SU-DHL-6 (cell line): Measurements from ENCODE around the gene FCGR3A.

Experiments
- H2AFZ ChIP-seq: fragments of 200-600 bp; sonication (generic); 2 replicates; pipeline ENCODE4 v1.6.1; 2014; ENCODE audit warnings: low read depth, mild to moderate bottlenecking, moderate library complexity, mixed read lengths, antibody characterized with exemption, low read length; ENCODE audit not compliant: severe bottlenecking
- H3F3A ChIP-seq: fragments of 200-600 bp; shearing (Covaris generic); 2 replicates; pipeline ENCODE4 v1.6.0; 2016; ENCODE audit warnings: antibody characterized with exemption, mild to moderate bottlenecking; ENCODE audit not compliant: insufficient read depth
- H3K27ac ChIP-seq: fragments of 200-600 bp; sonication (generic); 2 replicates; pipeline ENCODE4 v1.5.1; 2016; ENCODE audit warnings: low read depth, mild to moderate bottlenecking, low read length, moderate library complexity, mixed read lengths
- H3K27me3 ChIP-seq: fragments of 200-600 bp; sonication (generic), shearing (Covaris generic); 2 replicates; pipeline ENCODE4 v1.6.0; 2014; ENCODE audit warnings: mild to moderate bottlenecking, low read length
- H3K36me3 ChIP-seq: fragments of 200-600 bp; sonication (generic); 2 replicates; pipeline ENCODE4 v1.6.1; 2014; ENCODE audit warnings: mild to moderate bottlenecking, low read length, mixed read lengths
- H3K4me2 ChIP-seq: fragments of 300-600, 200-600 bp; shearing (Covaris generic), sonication (generic); 2 replicates; pipeline ENCODE4 v1.6.0; 2014; ENCODE audit warnings: low read length, low read depth, mild to moderate bottlenecking; ENCODE audit not compliant: poor library complexity, severe bottlenecking
- H3K4me3 ChIP-seq: fragments of 200-600 bp; sonication (generic); 2 replicates; pipeline ENCODE4 v1.5.1; 2014; ENCODE audit warnings: antibody characterized with exemption, low read length, mild to moderate bottlenecking, mixed read lengths; ENCODE audit not compliant: insufficient read depth, poor library complexity, severe bottlenecking
- H3K79me2 ChIP-seq: fragments of 200-600 bp; sonication (generic); 2 replicates; pipeline ENCODE4 v1.6.1; 2014; ENCODE audit warnings: mild to moderate bottlenecking, low read length, moderate library complexity; ENCODE audit not compliant: insufficient read depth
- H3K9ac ChIP-seq: fragments of 200-600 bp; sonication (generic); 2 replicates; pipeline ENCODE4 v1.7.0; 2014; ENCODE audit warnings: mild to moderate bottlenecking, low read length
- H3K9me2 ChIP-seq: fragments of 200-600 bp; sonication (generic); replicated peaks from 2 replicates; pipeline ENCODE4 v1.6.1; 2014; ENCODE audit warnings: low read length; ENCODE audit not compliant: insufficient read depth
- H3K9me3 ChIP-seq: fragments of 200-600 bp; sonication (generic); 2 replicates; pipeline ENCODE4 v1.6.1; 2014; ENCODE audit warnings: low read length, mixed read lengths; ENCODE audit not compliant: insufficient read depth
- H4K20me1 ChIP-seq: fragments of 200-600 bp; sonication (generic); 2 replicates; pipeline ENCODE4 v1.6.1; 2014; ENCODE audit warnings: low read depth, mild to moderate bottlenecking, antibody characterized with exemption, low read length, moderate library complexity, mixed read lengths
- EZH2phosphoT487 ChIP-seq: fragments of 200-600 bp; sonication (generic), shearing (Covaris generic); conservative IDR thresholded peaks from 2 replicates; pipeline ENCODE4 v1.6.1; 2018; ENCODE audit warnings: mild to moderate bottlenecking, antibody characterized with exemption, low read length, moderate library complexity, mixed read lengths
- TF ChIP-seq, protein P1 (sequence below): fragments of 200-600 bp; sonication (generic); IDR thresholded peaks from one replicate; pipeline ENCODE4 v1.5.1; 2017; ENCODE audit warnings: antibody characterized with exemption, mild to moderate bottlenecking, low read length, moderate library complexity; ENCODE audit not compliant: insufficient read depth, poor library complexity, severe bottlenecking

The FCGR3A gene

DNA sequence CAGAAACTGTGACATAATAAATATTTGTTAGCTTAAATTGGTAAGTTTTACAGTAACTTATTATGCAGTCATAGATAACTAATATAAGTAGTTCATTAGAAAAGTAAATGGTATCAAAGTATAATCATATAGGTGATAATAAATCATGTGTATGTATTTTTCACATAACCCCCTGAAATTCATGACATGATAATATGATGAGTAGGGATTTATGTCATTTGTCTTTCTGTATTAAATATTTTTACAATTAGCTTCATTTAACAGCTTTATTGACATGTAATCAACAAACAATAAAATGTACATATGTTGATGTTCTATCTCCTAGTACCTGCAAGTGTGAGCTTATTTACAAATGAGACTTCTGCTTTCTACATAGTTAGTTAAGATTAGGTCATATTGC, 54.1 kb downstream of the FCGR3A start:
- TF ChIP-seq, protein P1, sequence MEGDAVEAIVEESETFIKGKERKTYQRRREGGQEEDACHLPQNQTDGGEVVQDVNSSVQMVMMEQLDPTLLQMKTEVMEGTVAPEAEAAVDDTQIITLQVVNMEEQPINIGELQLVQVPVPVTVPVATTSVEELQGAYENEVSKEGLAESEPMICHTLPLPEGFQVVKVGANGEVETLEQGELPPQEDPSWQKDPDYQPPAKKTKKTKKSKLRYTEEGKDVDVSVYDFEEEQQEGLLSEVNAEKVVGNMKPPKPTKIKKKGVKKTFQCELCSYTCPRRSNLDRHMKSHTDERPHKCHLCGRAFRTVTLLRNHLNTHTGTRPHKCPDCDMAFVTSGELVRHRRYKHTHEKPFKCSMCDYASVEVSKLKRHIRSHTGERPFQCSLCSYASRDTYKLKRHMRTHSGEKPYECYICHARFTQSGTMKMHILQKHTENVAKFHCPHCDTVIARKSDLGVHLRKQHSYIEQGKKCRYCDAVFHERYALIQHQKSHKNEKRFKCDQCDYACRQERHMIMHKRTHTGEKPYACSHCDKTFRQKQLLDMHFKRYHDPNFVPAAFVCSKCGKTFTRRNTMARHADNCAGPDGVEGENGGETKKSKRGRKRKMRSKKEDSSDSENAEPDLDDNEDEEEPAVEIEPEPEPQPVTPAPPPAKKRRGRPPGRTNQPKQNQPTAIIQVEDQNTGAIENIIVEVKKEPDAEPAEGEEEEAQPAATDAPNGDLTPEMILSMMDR: no peak
- no peak for TF ChIP-seq EZH2phosphoT487
- Histone ChIP-seq H3K9ac (no peak overlapping the region), H3K36me3 (no peaks in the 10 kb centered on the region), H3K4me3 (no peak overlapping the region), H3K27me3 (no peaks in the 10 kb centered on the region), H2AFZ (no peak overlapping the region), H4K20me1 (no peaks in the 10 kb centered on the region), H3K9me3 (no peaks in the 10 kb centered on the region), H3K4me2 (no peak overlapping the region), H3F3A (no peaks in the 10 kb centered on the region), H3K27ac (no peak overlapping the region), H3K9me2 (no peaks in the 10 kb centered on the region), H3K79me2 (no peaks in the 10 kb centered on the region)

DNA sequence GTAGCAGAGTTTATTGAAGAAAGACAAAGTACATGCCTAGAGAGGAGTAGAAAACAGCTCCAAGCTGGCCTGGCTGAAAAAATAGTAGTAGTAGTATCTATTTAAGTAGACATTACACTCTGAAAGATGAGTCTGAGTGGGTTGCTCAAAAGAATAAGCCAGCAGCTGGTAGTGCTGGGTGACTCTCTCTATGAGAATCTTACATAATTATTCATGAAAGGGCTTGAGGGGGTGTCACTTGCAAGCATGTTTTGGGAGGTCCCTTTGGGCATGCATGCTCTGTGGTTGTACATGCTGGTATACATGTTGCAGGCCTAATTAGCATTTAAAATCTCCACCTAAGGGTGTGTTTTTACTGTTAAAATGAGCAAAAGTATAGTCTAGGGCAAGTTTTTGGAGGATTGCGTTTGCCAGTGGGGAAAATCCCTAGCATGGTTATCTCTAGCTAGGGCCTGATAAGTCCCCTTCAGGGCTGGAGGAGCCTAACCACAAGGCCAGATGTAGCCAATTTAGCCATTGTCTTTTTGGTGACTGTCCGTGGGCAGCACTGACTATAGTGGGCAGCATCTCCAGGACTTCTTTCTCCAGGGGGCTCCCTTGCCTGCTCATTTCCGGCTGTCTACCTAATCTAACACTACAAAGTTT, 55.4 kb downstream of the FCGR3A start:
- H4K20me1 ChIP-seq: no peaks in the 10 kb centered on the region
- H3K27me3 ChIP-seq: no peaks in the 10 kb centered on the region
- no peak overlapping the region for H3K4me2 ChIP-seq
- no peaks in the 10 kb centered on the region for H3K9me3 ChIP-seq
- no peak overlapping the region for H3K4me3 ChIP-seq
- no peaks in the 10 kb centered on the region for H3F3A ChIP-seq
- no peaks in the 10 kb centered on the region for H3K9me2 ChIP-seq
- no peak overlapping the region for H3K27ac ChIP-seq
- no peak for TF ChIP-seq EZH2phosphoT487
- TF ChIP-seq, protein P1: no peak
- H3K9ac ChIP-seq: no peak overlapping the region
- no peaks in the 10 kb centered on the region for H3K36me3 ChIP-seq
- H3K79me2 ChIP-seq: no peaks in the 10 kb centered on the region
- H2AFZ ChIP-seq: no peak overlapping the region

DNA sequence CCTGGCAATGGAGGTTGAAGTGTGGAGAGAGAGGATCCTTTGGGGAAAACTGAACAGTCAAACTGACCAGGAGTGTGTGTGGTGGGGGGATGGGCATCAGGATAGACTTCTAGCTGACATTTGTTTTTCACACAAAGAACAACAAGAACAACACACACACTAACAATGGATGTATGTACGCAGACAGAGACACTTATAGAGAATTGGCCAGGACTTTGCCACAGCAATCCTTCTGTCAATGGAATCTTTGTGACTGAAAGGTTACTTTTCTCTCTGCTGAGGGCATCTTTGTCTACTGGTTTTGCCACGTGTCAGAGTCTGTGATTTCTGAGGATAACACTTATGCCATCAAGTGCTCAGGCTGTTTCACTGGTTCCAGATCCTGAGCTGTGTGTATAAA, 56.8 kb downstream of the FCGR3A start:
- Histone ChIP-seq H3K79me2 (no peaks in the 10 kb centered on the region), H3K4me2 (no peak overlapping the region), H3K9me3 (no peaks in the 10 kb centered on the region), H4K20me1 (no peaks in the 10 kb centered on the region), H3K36me3 (no peaks in the 10 kb centered on the region), H2AFZ (no peak overlapping the region), H3K27ac (no peak overlapping the region), H3K4me3 (no peak overlapping the region), H3K9ac (no peak overlapping the region), H3K9me2 (no peaks in the 10 kb centered on the region), H3K27me3 (no peaks in the 10 kb centered on the region), H3F3A (no peaks in the 10 kb centered on the region)
- TF ChIP-seq, protein P1: no peak
- TF ChIP-seq EZH2phosphoT487: no peak
